SK-N-SH (cell line): ENCODE data around the gene OTUD5.

Source experiments
- CHD2 ChIP-seq: fragments of 150-350 bp; IDR thresholded peaks from 2 replicates; pipeline ENCODE4 v1.6.1; 2018; ENCODE audit warnings: low read length; ENCODE audit not compliant: partially characterized antibody
- CTCF ChIP-seq: fragments of 200-600 bp; sonication (generic); IDR thresholded peaks from 2 replicates; pipeline ENCODE4 v1.6.1; 2017; ENCODE audit warnings: antibody characterized with exemption, mild to moderate bottlenecking, moderate library complexity
- EP300 ChIP-seq, 2 experiments: IDR thresholded peaks; 2 replicates each; pipeline versions ENCODE4 v1.4.0 to v1.6.1; 2012; ENCODE audit warnings: borderline replicate concordance in 1 of 2, low read depth in 1 of 2, low read length in 1 of 2
- EZH2phosphoT487 ChIP-seq: fragments of 200-600 bp; sonication (generic); IDR thresholded peaks from 2 replicates; pipeline ENCODE4 v1.6.1; 2017; ENCODE audit warnings: low read depth, mixed run types, mild to moderate bottlenecking, antibody characterized with exemption, moderate library complexity, borderline replicate concordance
- FOXJ3 ChIP-seq: sonication (generic); formaldehyde crosslinking; IDR thresholded peaks from 2 replicates; pipeline ENCODE4 v1.5.1; 2020; ENCODE audit warnings: mild to moderate bottlenecking, missing genetic modification reagents
- MEF2A ChIP-seq: IDR thresholded peaks from 2 replicates; pipeline ENCODE4 v1.4.0; 2012; ENCODE audit warnings: low read depth, borderline replicate concordance
- MXI1 ChIP-seq: IDR thresholded peaks from 2 replicates; pipeline ENCODE4 v1.6.1; 2012; ENCODE audit warnings: mild to moderate bottlenecking, low read depth, low read length, improper control_type of control experiment
- NFIC ChIP-seq: IDR thresholded peaks from 2 replicates; pipeline ENCODE4 v1.4.0; 2012; ENCODE audit warnings: borderline replicate concordance
- RFX5 ChIP-seq: IDR thresholded peaks from 2 replicates; pipeline ENCODE4 v1.6.1; 2012; ENCODE audit warnings: mild to moderate bottlenecking, improper control_type of control experiment, low read length
- SIN3A ChIP-seq: IDR thresholded peaks from 2 replicates; pipeline ENCODE4 v1.6.1; 2012; ENCODE audit warnings: low read depth, mild to moderate bottlenecking, low read length, moderate library complexity, borderline replicate concordance
- USF2 ChIP-seq: fragments of 150-350 bp; IDR thresholded peaks from 2 replicates; pipeline ENCODE4 v1.6.1; 2017; ENCODE audit warnings: antibody characterized with exemption, low read length, low read depth, borderline replicate concordance
- YY1 ChIP-seq: IDR thresholded peaks from 2 replicates; pipeline ENCODE4 v1.4.0; 2012; ENCODE audit warnings: low read depth, mild to moderate bottlenecking

- TF ChIP-seq SIN3A (no peak), EZH2phosphoT487 (no peak), CTCF (no peak), MEF2A (no peak), CHD2 (no peak), RFX5 (no peak), EP300 (IDR thresholded peaks at IDR 0.05; ENCODE audit: borderline replicate concordance in 1 of 2, low read depth in 1 of 2, low read length in 1 of 2) (no peak), MXI1 (no peak), USF2 (no peak), YY1 (no peak), NFIC (no peak), FOXJ3 (no peak)
These were observed 54.6 kb downstream of the OTUD5 start for GRCh38 chrX:48902776-48903175.
